HG03066 (cell line): ENCODE results near the gene SAMD3.
"Not testable (repeated sequence)": the region's sequence is repeated elsewhere in the genome, so short reads cannot be mapped to it uniquely, and the experiment has no call there.

Source experiments
- ATAC-seq: cut with Tn5 transposase; IDR thresholded peaks from one replicate; pipeline ENCODE4 v1.9.1; 2021; ENCODE audit warnings: low read depth; ENCODE audit not compliant: unreplicated experiment

The SAMD3 gene, protein sequence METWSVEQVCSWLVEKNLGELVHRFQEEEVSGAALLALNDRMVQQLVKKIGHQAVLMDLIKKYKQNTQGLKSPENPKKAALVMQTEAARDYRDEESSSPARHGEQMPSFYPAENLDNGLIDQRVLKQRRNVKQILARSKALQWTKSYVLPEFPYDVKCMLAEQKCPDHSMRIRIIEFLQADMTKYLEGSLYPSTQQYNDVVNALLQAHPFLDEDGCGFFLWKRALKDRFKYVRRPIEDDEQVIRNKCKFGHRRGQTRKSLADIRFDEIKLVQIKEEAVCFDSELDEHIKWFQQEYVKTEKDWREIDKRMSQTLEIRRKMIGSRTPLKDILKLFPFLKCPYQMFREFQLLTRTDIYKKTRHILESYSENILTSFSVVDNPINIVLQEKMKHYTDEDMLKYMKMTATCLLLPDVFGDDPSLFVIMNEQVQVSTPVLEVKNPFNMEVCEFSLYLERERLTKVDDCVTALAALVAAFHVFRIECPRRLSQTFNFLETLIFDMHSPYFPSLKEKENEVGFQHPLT

DNA sequence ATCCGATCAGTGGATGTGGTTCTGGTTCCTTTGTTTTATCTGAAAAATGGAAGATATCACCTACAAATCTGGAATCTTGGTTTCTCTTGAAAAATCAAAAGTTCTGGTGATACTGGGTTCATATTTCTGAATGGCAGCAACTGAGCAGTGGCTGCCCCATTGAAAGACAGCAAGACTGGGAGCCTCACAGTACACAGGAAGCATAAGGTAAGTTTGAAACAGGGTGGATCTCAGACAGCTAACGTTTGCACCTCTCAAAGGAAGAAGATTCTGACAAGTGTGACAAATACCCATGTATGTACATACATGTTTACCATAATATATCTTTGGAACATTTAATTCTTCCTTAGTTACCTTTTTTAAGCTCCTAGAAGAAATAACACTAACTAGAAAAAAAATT, at the start of gene SAMD3:
TSS of gene SAMD3 (minus strand) at position 177 of the 400 bp plus-strand sequence. CDS start 7,678 bp downstream, outside the sequence.
- ATAC-seq = no peak

DNA sequence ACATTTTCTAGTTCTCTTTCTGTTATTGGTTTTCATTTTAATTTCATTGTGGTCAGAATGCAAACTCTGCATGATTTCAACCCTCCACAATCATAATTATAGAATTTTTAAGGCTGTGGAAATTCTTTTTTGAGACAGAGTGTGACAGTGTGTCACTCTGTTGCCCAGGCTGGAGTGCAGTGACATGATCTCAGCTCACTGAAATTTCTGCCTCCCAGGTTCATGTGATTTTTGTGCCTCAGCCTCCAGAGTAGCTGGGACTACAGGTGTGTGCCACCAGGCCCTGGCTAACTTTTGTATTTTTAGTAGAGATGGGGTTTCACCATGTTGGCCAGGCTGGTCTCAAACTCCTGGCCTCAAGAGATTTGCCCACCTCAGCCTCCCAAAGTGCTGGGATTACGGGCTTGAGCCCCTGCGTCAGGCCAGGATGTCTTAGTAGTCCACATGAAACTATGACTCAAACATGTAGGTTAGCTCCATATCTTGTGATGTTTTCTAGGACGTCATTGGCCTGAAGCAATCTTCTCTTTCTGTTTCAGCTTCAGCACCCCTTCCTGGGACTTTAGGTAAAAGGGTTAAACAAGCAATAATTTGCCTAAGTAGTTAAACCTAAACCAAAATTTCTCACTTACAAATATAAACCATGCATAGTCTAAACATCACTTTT, 47.4 kb upstream of the SAMD3 start:
- no peak for ATAC-seq

DNA sequence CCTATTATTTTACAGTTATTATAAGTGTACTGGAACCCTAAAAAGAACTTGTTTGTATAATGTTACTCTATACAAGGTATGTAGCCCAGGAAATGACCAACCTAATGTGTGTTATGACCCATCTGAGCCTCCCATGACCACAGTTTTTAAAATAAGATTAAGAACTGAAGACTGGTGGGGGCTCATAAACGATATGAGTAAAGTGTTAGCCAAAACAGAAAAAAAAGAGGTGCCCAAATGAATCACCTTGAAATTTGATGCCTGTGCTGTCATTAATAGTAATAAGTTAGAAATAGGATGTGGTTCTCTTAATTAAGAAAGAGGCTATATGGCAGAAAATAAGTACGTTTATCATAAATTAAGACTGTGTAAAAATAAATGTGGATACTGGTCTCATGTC, 42.8 kb upstream of the SAMD3 start:
- ATAC-seq = not testable (repeated sequence)

DNA sequence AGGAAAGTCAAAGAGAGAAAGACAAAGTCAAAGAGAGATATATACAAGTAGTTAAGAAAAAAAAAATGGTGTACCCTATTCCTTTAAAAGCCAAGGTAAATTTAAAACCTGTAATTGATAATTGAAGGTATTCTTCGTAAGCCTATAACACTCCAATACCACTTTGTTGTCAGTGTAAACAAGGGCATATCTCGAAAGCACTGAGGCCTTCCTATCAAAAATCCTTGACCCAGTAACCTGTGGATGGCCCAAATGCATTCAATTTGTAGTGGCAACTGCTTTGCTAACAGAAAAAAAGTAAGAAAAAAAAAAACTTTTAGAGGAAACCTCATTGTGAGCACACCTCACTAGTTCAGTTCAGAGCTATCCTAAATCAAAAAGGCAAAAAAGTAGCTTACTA, 39.3 kb upstream of the SAMD3 start:
- ATAC-seq = no peak

DNA sequence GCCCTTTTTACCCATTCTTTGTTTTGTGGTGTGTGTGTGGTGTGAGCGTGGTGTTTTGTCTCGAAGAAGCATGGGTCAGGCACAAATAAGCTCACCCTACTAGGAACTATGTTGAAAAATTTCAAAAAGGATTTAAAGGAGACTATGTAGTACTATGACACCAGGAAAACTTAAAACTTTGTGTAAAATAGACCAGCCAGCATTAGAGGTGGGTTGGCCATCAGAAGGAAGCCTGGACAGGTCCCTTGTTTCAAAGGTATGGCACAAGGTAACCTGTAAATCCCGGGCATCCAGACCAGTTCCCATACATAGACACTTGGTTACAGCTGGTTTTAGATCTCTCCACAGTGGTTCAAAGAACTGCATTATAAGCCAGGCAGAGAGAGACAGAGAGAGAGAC, 38.8 kb upstream of the SAMD3 start:
- ATAC-seq = not testable (repeated sequence)

DNA sequence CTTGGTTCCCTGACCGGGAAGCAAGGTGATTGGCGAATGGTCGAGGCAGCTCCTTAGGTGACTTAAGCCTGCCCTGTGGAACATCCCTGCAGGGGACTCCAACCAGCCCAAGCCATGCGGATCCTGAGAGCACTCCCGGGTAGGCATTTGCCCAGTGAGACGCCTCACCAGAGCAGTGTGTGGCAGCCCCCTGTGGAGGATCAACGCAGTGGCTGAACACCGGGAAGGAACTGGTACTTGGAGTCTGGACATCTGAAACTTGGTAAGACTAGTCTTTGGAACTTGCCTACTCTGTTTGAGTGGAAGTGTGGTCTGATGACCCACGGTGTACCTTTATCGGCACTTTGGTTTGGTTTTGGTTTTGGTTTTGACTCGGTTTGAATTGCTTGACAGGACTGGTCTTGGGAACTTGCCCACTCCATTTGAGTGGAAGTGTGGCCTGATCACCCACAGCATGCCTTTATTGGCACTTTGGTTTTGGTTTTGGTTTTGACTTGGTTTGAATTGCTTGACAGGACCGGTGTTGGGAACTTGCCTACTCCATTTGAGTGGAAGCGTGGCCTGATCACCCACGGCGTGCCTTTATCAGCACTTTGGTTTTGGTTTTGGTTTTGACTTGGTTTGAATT, 38.0 kb upstream of the SAMD3 start:
- peak; percentile 48 for ATAC-seq

DNA sequence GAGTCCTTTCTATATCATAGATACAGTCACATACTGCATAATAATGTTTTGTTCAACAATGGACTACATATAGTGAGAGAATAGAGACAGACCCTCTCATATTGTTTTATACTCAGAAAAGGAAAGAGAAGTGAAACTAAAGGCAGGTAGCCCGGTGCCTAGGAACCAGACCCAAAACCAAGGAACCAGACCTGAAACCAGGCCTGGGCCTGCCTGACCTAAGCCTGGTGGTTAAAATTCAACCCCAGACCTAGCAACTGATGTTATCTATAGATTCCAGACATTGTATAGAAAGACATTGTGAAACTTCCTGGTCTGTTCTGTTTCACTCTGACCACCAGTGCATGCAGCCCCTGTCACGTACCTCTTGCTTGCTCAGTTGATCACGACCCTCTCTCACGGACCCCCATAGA, 37.3 kb upstream of the SAMD3 start:
- ATAC-seq = peak; percentile 55

DNA sequence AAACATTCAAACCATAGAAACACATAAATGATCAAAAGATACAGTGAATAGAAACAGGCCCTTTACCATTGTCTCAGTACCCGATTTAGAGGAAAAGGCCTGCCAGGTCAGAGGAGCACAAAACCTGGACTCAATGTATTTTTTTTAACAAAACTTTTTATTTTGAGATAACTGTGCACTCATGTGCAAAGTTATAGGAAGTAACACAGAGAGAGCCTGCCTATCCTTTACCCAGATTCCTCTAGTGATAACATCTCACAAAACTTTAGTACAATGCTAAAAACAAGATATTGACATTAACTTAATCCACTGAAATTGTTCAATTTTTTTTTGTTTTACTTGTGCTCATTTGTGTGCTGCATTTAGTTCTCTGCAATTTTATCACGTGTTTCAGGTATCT, 36.8 kb upstream of the SAMD3 start:
- peak; percentile 17 for ATAC-seq

DNA sequence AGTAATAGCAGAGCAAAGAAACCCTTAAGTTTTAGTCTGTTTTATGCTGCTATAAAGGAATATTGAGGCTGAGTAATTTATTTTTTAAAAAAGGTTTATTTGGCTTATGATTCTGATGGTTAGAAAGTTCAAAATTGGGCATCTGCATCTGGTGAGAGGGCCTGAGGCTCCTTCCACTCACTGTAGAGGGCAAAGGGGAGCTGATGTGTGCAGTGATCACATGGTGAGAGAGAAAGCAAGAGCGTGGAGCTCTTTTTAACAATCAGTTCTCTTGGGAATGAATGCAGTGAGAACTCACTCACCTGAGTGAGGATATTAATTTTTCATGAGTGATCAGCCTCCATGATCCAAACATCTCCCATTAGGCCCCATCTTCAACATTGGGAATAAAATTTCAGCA, 36.4 kb upstream of the SAMD3 start:
- ATAC-seq = no peak

DNA sequence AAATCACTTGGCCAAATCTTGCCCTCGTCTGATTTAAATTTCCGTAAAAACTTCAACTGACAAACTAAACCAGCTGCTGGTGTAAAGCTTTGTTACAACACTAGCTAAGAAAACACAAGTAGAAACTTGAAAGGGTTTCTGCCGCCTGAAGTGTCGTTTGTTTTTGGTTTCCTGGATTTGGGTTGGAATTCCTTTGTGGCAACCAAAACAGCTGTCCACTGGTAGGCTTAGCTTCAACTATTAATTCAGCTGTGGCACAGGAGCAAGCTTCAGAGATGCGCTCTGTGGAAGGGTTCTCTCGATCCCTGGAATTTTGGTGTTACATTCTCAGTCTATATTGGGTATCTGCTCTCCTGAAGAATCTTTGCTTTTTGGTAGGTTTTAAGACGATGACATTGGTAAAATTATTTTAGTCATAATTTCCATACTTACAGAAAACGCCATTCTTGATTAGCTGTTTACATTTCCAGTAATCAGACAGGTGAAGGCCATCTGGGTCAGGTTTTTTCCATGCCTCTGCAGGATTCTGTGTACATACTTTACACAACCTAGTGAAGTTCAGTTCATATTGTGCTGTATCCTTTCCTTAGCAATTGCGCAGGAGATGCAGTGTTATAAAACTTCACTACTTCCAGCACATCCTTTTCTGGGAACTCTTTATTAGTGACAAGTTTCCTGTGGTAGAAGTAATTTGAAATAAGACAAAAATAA, 29.9 kb upstream of the SAMD3 start:
- ATAC-seq = no peak

DNA sequence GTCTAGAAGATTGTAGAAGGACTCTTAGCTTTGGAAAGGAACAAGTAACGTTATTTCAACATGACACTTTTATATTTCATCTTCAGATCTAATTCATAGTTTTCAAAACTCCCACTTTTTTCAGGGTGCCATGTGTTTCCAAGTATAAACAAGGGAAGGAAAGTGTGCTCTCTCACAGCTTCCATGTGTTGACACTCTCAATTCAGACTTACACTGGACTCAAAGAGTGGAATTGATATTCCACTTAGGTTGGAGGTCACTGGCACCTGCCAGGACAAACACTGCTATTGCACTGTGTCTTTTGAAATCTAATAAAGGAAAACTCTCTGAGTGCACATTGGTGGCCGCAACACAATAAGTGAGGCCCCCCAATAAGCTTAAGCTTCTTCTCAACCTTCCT, 22.5 kb upstream of the SAMD3 start:
- no peak for ATAC-seq

DNA sequence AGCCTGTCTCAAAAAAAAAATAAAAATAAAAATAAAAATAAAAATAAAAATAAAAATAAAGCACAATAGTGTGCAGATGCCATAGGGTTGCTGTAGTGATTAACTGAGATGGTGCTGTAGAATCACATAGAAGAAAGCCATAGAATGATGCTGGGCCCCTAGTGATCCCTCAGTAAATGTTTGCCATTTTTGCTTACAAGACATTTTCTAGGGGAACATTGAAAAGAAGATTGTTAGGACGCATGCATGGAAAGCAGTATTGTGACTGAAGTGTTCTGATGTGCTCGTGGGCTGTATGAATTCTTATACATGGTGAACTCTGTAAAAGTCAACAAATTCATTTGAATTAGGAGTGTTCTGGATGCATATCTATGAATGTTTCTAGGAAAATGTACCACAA, 22.0 kb upstream of the SAMD3 start:
- no peak for ATAC-seq

DNA sequence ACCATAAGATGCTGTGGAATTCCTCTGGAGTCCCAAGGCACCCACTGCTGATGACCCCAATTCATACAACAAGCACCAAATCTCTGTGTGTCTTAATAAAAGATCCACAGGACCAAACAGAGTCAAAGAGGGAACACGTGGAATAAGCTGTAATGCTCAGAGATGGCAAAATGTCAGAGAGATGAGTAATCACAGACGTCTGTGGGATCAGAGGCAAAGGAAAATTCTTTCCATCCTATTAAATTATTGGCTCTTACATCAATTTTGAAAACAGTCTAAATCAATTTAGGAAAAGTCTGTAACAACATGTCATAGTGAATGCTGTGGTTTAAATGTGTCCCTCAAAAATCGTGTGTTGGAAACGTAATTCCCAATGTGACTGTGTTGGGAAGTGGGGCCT, 17.5 kb upstream of the SAMD3 start:
- no peak for ATAC-seq

DNA sequence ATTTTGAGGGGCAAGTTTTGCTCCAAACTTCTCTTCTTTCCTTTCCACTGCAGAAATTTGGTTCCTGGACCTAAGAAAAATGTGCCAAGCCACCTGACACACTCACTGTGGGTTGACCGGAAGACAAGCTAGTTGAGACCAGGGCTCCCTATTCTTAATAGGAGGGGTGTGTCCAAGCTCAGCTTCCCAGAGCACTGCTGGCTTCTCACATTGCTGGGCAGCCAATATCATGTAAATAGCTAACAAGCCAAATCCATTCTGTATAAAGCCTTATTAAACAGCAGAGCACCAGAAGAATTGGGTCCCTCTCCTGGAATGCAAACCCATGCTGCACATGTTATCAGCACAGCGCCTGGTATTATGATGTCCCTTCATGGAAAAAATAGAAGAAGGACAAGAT, 17.0 kb upstream of the SAMD3 start:
- ATAC-seq = no peak

DNA sequence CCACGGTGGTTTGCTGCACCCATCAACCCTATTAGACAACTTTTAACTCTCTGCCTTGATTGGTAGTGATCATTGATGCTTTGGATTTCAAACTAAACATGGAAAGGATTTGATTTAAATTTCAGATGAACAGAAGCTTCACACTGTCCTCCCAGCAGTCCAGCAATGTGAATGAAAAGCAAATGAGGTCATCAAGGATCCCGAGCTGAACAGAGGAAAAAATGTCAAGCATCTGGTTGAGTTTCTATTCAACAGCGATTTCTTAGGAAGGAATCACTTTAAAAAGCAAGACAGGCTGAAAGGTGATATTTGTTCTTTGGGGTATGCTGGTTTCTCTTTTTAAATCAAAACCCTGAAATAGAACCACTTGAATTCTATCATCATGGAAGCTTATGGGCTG, 10.6 kb upstream of the SAMD3 start:
- no peak for ATAC-seq

DNA sequence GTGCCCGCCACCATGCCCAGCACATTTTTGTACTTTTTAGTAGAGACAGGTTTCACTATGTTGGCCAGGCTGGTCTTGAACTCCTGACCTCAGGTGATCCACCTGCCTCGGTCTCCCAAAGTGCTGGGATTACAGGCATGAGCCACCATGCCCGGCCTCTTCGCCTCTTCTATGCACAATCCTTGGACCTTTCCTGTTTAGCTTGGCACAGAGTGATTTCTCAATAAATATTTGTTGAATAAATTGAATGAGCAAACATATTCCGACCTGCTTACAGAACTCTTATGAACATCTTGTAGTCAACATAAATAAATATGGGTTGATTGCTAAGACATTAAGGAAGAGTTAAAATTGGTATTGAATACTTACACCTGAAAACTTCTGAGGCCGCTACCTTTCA, 7.8 kb upstream of the SAMD3 start:
- ATAC-seq = not testable (repeated sequence)

DNA sequence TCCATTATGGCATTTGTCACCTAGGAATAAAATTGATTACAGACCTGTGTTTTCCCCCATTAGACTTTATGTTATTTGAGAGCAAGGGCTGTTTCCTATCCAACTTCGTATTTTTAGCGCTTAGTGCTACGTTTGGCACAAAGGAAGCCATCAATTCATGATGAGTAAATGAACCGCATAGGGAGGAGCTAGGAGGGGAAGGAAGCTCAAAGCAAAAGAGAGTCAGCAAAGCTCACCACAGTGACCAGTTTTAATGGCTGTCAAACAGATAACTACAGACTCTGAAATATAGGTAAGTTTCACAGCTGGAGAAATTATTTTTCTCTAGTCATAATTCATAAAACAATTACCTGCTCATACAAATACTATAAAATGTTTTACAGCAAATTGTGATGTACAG, 6.9 kb upstream of the SAMD3 start:
- ATAC-seq = no peak

DNA sequence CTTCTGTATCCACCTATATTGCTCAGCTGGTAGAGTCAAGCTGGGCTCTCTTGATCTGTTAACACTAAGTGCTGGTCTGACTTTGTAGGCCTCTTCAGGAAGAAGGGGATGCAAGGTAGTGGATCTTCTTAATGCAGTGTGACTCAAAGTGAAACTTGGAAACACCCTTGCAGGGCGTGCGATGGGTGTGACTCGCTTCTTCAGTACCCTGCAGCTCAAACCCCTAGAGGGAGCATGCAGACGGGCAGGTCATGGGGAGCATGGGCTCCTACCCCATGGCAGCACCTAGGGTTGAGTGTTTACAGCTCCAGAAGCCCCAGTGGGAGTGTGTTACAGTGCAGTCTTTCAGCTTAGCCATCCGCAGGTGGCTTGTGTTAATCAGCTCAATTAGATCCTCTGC, 757 bp upstream of the SAMD3 start:
- no peak for ATAC-seq

DNA sequence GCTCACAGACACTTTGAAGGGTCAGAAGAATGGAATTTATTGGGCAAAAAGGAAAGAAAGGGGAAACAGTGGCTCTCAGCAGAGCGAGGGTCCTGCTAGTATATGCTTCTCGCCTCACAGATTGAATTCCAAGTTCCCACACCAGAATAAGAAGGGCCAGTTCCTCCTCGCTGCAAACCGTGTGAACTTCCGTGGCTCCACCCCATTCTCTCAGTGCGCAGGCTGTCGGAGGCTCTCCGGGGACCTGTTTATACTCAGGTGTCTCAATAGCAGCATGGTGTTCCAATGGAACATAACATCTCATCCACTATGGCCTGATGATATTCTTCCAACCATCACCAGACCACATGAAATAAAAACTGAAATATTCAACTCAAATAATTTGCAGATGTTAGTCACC, 4.6 kb downstream of the SAMD3 start:
- no peak for ATAC-seq

DNA sequence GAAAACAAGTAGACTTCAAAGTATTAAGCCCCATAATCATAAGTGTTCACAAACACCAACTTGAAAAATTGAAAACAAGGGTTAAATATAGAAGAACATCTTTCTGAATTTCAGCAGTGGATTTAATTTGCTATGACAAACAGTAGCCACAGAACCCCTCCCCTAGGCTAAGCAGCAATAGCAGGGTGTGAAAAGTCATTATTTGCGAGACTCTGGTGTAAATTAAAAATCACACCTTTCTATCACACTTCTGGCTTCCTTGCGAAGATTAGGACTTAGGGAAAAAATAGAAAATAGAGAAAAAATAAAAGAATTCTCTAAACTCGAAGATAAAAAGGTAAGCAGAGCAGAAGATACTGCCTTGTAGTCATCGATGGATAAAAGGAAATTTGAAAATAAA, 6.1 kb downstream of the SAMD3 start:
- ATAC-seq = no peak

DNA sequence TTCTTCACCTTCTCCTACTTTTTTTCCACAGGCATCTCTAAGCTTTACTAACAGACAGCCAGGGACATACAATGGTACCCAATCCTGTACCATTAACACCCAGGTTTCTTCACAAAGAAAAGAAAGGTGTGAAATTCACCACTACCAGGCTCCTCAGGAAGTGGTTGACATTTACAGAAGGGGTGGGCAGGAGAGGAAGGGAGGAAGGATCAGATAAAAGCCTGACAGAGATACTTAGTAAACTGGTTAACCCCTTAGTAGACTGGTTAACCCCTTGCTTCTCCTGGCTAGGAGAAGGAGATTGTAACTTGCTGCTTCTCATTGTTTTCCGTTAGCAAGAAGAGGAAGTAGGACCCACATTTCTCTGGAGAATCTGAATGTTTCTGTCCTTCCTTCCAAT, 7.2 kb downstream of the SAMD3 start:
- no peak for ATAC-seq
